RWPE2 (cell line): Measurements from ENCODE around the gene GSG1L.

Source experiments
- ATAC-seq: fragments of 200-7000 bp; cut with Tn5 transposase; 3 replicates; pipeline ENCODE4 v1.9.1; 2021; ENCODE audit warnings: low read depth
- DNase-seq: peaks from one replicate; pipeline ENCODE4 v3.0.0-alpha.2; 2020; ENCODE audit warnings: low spot score
- H3K27ac ChIP-seq: fragments of 450-650 bp; 2 replicates; pipeline ENCODE4 v1.5.1; 2017; ENCODE audit warnings: mild to moderate bottlenecking; ENCODE audit not compliant: poor library complexity, severe bottlenecking
- H3K27me3 ChIP-seq: fragments of 250-450 bp; sonication (Bioruptor Pico); 2 replicates; pipeline ENCODE4 v1.5.1; 2021; ENCODE audit warnings: mild to moderate bottlenecking, moderate library complexity; ENCODE audit not compliant: insufficient read depth, poor library complexity, severe bottlenecking
- H3K36me3 ChIP-seq: fragments of 250-450 bp; sonication (Bioruptor Pico); 2 replicates; pipeline ENCODE4 v1.5.1; 2020; ENCODE audit warnings: low read depth, mild to moderate bottlenecking, moderate library complexity
- H3K4me1 ChIP-seq: fragments of 250-450 bp; sonication (Bioruptor Pico); 2 replicates; pipeline ENCODE4 v1.5.1; 2021; ENCODE audit warnings: mild to moderate bottlenecking, moderate library complexity; ENCODE audit not compliant: insufficient read depth, poor library complexity, severe bottlenecking
- H3K4me3 ChIP-seq: fragments of 250-450 bp; sonication (Bioruptor Pico); 2 replicates; pipeline ENCODE4 v1.5.1; 2021; ENCODE audit warnings: mild to moderate bottlenecking, moderate library complexity; ENCODE audit not compliant: severe bottlenecking
- H3K9me3 ChIP-seq: fragments of 250-450 bp; sonication (Bioruptor Pico); 2 replicates; pipeline ENCODE4 v1.5.1; 2021; ENCODE audit warnings: mild to moderate bottlenecking, moderate library complexity; ENCODE audit not compliant: severe bottlenecking
- TF ChIP-seq, protein P1 (sequence below): fragments of 450-650 bp; IDR thresholded peaks from one replicate; pipeline ENCODE4 v1.5.1; 2017; ENCODE audit warnings: mild to moderate bottlenecking, moderate library complexity; ENCODE audit not compliant: poor library complexity, severe bottlenecking

Gene GSG1L

DNA sequence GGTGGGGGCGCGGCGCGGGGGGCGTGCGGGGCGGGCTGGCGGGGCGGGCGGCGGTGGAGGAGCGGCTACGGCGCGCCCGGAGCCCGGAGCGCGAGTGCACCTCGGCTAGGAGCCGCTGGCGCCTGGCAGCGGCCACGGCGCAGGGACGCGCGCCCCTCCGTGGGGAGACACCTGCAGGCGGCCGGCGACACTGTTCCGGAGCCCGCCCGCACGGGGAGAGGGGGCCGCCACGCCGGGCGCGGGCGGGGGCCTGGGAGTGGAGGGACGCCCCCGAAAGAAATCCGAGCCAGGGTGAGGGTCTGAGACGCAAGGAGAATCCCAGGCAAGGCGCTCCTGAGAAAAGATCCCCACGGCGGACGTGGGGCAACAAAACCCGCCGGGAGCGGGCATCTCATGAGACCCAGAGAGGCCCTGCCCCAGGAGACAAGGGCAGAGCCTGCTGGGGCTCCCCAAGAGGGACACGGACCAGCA, at the start of gene GSG1L:
Gene GSG1L (minus strand): TSS at position 124 of the 471 bp plus-strand sequence. CDS start 290 bp downstream, outside the sequence.
- DNase-seq = no peak
- no peak within 1 kb of the TSS for H3K27ac ChIP-seq
- H3K36me3 ChIP-seq = no peaks in the 10 kb centered on the region
- TF ChIP-seq, protein P1, sequence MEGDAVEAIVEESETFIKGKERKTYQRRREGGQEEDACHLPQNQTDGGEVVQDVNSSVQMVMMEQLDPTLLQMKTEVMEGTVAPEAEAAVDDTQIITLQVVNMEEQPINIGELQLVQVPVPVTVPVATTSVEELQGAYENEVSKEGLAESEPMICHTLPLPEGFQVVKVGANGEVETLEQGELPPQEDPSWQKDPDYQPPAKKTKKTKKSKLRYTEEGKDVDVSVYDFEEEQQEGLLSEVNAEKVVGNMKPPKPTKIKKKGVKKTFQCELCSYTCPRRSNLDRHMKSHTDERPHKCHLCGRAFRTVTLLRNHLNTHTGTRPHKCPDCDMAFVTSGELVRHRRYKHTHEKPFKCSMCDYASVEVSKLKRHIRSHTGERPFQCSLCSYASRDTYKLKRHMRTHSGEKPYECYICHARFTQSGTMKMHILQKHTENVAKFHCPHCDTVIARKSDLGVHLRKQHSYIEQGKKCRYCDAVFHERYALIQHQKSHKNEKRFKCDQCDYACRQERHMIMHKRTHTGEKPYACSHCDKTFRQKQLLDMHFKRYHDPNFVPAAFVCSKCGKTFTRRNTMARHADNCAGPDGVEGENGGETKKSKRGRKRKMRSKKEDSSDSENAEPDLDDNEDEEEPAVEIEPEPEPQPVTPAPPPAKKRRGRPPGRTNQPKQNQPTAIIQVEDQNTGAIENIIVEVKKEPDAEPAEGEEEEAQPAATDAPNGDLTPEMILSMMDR = peak; percentile 12
- no peaks in the 10 kb centered on the region for H3K4me1 ChIP-seq
- H3K9me3 ChIP-seq = no peaks in the 10 kb centered on the region
- no peak within 1 kb of the TSS for H3K4me3 ChIP-seq
- H3K27me3 ChIP-seq = peaks cover 61% of the 10 kb centered on the region
- ATAC-seq = no peak

DNA sequence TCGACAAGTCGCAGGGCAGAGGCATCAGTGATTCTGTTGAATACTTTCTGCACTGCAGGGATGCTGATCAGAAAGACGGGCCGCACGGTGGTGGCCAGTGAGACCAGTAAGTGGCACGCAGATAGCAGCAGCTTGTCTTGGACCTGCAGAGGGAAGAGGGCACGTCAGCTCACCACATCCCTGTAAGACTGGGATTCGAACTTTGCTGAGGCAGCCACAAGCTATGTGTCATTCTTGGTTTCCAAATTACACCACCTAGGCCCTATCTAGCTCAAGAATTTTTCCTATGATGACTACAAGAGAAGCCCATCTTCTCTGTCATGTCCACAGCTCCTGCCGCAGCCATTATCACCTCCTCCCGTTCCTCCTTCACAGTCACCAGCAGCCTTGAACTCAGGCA, 49.4 kb upstream of the GSG1L start:
- ATAC-seq = no peak
- Histone ChIP-seq H3K4me3 (no peak overlapping the region), H3K9me3 (no peaks in the 10 kb centered on the region), H3K4me1 (no peaks in the 10 kb centered on the region), H3K27ac (no peak overlapping the region), H3K27me3 (no peaks in the 10 kb centered on the region), H3K36me3 (peaks cover 96% of the 10 kb centered on the region)
- DNase-seq = no peak
- TF ChIP-seq, protein P1 = no peak

DNA sequence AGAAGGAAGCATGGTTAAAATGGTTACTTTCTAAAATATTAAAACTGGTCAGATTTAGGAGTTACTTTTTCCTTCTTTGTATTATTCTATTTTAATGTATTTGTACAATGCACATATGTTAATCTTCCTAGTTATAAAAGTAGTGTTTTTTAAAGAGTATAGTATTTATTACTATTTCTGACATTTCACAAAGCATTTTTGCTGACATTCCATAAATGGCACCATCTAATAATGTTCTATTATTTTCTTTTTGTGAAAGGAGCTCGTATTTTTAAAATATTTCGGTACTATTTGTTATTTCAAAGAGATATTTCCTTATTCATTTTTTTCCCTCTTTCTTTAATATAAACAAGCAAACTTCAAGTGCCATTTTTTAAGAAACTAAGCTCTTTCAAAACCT, 47.5 kb upstream of the GSG1L start:
- peaks cover 98% of the 10 kb centered on the region for H3K36me3 ChIP-seq
- H3K4me1 ChIP-seq = no peaks in the 10 kb centered on the region
- H3K27me3 ChIP-seq = no peaks in the 10 kb centered on the region
- no peak for ATAC-seq
- H3K27ac ChIP-seq = no peak overlapping the region
- no peak overlapping the region for H3K4me3 ChIP-seq
- no peak for DNase-seq
- no peaks in the 10 kb centered on the region for H3K9me3 ChIP-seq
- TF ChIP-seq, protein P1 = no peak

DNA sequence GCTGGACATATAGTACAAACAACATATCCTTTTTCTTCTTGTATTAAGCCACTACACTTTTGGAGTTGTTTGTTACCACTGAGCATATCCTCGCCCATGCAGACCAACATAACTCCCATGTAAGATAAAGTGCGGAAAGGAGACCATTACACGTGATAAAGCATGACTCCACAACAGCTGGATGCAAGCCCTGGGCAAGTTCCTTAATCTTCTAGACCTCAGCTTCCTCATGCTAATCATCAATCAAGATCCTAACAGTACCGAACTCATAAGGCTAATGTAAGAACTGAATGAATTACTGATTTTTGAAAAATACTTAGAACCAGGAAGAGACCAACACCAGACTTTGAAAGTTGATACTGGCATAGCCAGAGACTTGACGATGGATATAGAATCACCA, 47.0 kb upstream of the GSG1L start:
- Histone ChIP-seq H3K36me3 (peaks cover 98% of the 10 kb centered on the region), H3K27me3 (no peaks in the 10 kb centered on the region), H3K4me3 (no peak overlapping the region), H3K9me3 (no peaks in the 10 kb centered on the region), H3K27ac (no peak overlapping the region), H3K4me1 (no peaks in the 10 kb centered on the region)
- DNase-seq = no peak
- ATAC-seq = no peak
- TF ChIP-seq, protein P1 = no peak

DNA sequence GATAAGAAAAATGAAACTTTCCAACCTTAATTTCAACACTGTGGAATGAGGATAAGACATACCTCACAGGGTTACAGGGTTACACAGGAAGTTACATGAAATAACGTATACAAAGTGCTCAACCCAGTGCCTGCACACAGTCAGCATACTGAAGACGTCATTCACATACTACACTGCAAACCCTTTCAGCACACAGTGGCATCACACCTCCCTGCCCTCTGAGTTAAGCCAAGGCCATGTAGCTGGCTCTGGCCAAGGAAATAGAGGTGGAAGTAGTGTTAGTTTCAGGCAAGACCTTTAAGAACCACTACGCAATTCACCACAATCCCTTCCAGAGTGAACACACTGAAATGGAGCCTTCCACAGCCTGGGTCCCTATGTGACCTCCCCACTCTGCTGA, 46.6 kb upstream of the GSG1L start:
- Histone ChIP-seq H3K27me3 (no peaks in the 10 kb centered on the region), H3K4me1 (no peaks in the 10 kb centered on the region), H3K9me3 (no peaks in the 10 kb centered on the region), H3K36me3 (peaks cover 100% of the 10 kb centered on the region), H3K4me3 (no peak overlapping the region), H3K27ac (no peak overlapping the region)
- ATAC-seq = no peak
- TF ChIP-seq, protein P1 = no peak
- no peak for DNase-seq
